BLaER1 (cell line): Measurements from ENCODE around the gene NOM1.

Experiments
- H3K27ac ChIP-seq: shearing (Covaris generic); formaldehyde crosslinking; 2 replicates; pipeline ENCODE4 v1.8.1; 2022
- H3K27me3 ChIP-seq: shearing (Covaris generic); formaldehyde crosslinking; 2 replicates; pipeline ENCODE4 v1.8.1; 2022
- H3K36me3 ChIP-seq: shearing (Covaris generic); formaldehyde crosslinking; 2 replicates; pipeline ENCODE4 v1.8.1; 2022
- H3K4me1 ChIP-seq: shearing (Covaris generic); formaldehyde crosslinking; 2 replicates; pipeline ENCODE4 v1.8.1; 2022
- H3K4me2 ChIP-seq: shearing (Covaris generic); formaldehyde crosslinking; 2 replicates; pipeline ENCODE4 v1.8.1; 2022
- H3K4me3 ChIP-seq: shearing (Covaris generic); formaldehyde crosslinking; 2 replicates; pipeline ENCODE4 v1.8.1; 2022
- H3K9ac ChIP-seq: shearing (Covaris generic); formaldehyde crosslinking; 2 replicates; pipeline ENCODE4 v1.8.1; 2022
- H3K9me3 ChIP-seq: shearing (Covaris generic); formaldehyde crosslinking; 2 replicates; pipeline ENCODE4 v1.8.1; 2022
- H4K20me1 ChIP-seq: shearing (Covaris generic); formaldehyde crosslinking; 2 replicates; pipeline ENCODE4 v1.8.1; 2022
- Cebpa-rat ChIP-seq: shearing (Covaris generic); IDR thresholded peaks from 2 replicates; pipeline ENCODE4 v1.8.1; 2022

NOM1 gene

DNA sequence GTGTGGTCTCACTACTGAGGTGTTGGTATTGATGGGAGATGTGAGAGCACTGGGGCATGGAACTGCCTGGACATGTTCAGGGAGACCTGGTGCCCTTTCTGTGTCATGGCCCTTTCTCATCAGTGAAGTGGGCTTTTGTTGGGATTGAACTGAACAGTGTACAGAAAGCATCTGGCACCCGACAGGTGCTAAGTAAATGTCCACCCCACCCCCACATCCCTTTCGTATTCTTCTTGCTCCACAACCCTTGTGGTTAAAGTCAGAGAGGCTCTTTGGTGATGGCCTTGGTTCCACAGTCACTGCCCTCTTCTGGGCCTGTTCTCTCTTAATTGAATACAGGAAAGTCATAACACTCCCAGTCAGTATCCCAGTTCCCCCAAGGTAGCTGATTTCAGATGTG is 5.4 kb downstream of the NOM1 start:
- Histone ChIP-seq H3K9me3 (no peaks in the 10 kb centered on the region), H3K36me3 (peaks cover 80% of the 10 kb centered on the region), H3K4me3 (no peak overlapping the region), H3K9ac (no peak overlapping the region), H3K27ac (no peak overlapping the region), H3K27me3 (no peaks in the 10 kb centered on the region), H3K4me2 (no peak overlapping the region), H3K4me1 (peaks cover 22% of the 10 kb centered on the region), H4K20me1 (peaks cover 83% of the 10 kb centered on the region)
- no peak for TF ChIP-seq Cebpa-rat

- H3K4me3 ChIP-seq, result no peak overlapping the region
- H3K4me1 ChIP-seq, result peaks cover 8% of the 10 kb centered on the region
- no peak overlapping the region for H3K4me2 ChIP-seq
- no peaks in the 10 kb centered on the region for H3K9me3 ChIP-seq
- H3K27ac ChIP-seq, result no peak overlapping the region
- H3K9ac ChIP-seq, result no peak overlapping the region
- TF ChIP-seq Cebpa-rat, result no peak
- peaks cover 83% of the 10 kb centered on the region for H4K20me1 ChIP-seq
- H3K27me3 ChIP-seq, result no peaks in the 10 kb centered on the region
- H3K36me3 ChIP-seq, result peaks cover 98% of the 10 kb centered on the region
These were observed 7.2 kb downstream of the NOM1 start for GRCh38 chr7:156956727-156957126.

DNA sequence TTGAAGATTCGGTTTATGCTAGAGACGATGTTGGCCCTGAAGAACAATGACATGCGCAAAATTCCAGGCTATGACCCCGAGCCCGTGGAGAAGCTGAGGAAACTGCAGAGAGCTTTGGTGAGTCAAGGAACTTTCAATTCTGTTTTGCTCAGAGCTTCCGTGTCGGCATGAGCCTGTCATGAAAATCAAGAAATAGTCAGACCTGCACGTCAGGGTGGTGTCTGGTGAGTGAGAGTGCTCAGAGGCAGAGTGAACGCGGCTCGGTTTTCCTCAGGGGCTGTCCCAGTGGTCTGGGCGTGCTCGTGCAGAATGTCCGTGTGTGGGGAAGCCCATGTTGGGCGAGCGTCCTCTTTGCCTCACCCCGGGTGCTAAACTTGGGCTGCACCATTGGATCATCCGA is 12.6 kb downstream of the NOM1 start:
- H3K27ac ChIP-seq, result no peak overlapping the region
- no peak for TF ChIP-seq Cebpa-rat
- no peaks in the 10 kb centered on the region for H3K9me3 ChIP-seq
- H3K4me3 ChIP-seq, result no peak overlapping the region
- H3K4me2 ChIP-seq, result no peak overlapping the region
- H3K36me3 ChIP-seq, result peaks cover 100% of the 10 kb centered on the region
- H3K4me1 ChIP-seq, result no peaks in the 10 kb centered on the region
- H3K9ac ChIP-seq, result no peak overlapping the region
- H4K20me1 ChIP-seq, result peaks cover 60% of the 10 kb centered on the region
- no peaks in the 10 kb centered on the region for H3K27me3 ChIP-seq

- no peak overlapping the region for H3K9ac ChIP-seq
- no peak for TF ChIP-seq Cebpa-rat
- H3K27ac ChIP-seq, result no peak overlapping the region
- H3K4me1 ChIP-seq, result no peaks in the 10 kb centered on the region
- peaks cover 60% of the 10 kb centered on the region for H4K20me1 ChIP-seq
- peaks cover 100% of the 10 kb centered on the region for H3K36me3 ChIP-seq
- no peaks in the 10 kb centered on the region for H3K27me3 ChIP-seq
- no peak overlapping the region for H3K4me2 ChIP-seq
- H3K4me3 ChIP-seq, result no peak overlapping the region
- no peaks in the 10 kb centered on the region for H3K9me3 ChIP-seq
These were observed 13.4 kb downstream of the NOM1 start for GRCh38 chr7:156962897-156963296.

DNA sequence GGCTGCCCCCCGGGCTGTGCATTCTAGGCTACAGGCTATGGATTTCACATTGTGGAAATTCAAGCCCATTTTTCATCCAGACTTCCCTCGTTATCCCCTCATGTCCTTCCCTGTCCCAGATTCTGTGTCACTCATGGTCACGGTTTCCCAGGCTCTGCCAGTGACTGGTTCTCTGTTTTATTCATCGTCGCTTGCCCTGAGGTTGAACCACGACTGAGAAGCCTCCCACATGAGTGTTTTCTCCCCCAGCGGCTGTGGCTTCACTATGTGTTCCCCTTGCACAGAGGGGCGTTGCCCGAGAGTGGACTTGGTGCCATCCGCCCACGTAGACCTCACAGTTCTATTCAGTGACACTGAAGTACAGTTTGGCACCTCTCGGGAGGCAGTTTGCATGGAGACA is 14.0 kb downstream of the NOM1 start:
- Histone ChIP-seq H3K4me3 (no peak overlapping the region), H3K4me1 (no peaks in the 10 kb centered on the region), H3K27me3 (no peaks in the 10 kb centered on the region), H3K9ac (no peak overlapping the region), H3K27ac (no peak overlapping the region), H3K4me2 (no peak overlapping the region), H3K9me3 (no peaks in the 10 kb centered on the region), H4K20me1 (peaks cover 58% of the 10 kb centered on the region), H3K36me3 (peaks cover 100% of the 10 kb centered on the region)
- TF ChIP-seq Cebpa-rat, result no peak

- H3K4me2 ChIP-seq, result no peak overlapping the region
- no peaks in the 10 kb centered on the region for H3K4me1 ChIP-seq
- no peak overlapping the region for H3K4me3 ChIP-seq
- peaks cover 66% of the 10 kb centered on the region for H4K20me1 ChIP-seq
- H3K9me3 ChIP-seq, result no peaks in the 10 kb centered on the region
- no peaks in the 10 kb centered on the region for H3K27me3 ChIP-seq
- H3K36me3 ChIP-seq, result peaks cover 99% of the 10 kb centered on the region
- no peak overlapping the region for H3K27ac ChIP-seq
- TF ChIP-seq Cebpa-rat, result no peak
- no peak overlapping the region for H3K9ac ChIP-seq
These were observed 15.5 kb downstream of the NOM1 start for GRCh38 chr7:156964971-156965370.

DNA sequence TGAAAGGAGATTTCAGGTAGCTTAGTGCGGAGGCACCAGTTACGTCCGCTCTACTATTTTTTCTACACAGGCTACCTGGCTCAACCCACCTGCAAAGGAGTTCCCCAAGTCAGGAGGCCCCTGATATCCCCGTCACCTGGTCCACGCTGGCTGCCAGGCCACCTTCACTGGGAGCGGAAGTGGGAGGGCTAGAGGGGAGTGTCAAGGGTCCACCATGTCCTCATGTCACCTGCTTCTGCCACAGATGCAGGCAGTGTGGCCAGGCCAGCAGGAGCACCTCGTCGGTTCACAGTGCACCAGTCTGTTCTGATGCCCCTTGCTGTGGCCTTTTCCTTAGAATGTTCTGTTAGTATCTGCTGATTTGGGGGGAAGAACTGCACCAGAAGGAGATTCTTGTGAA is 16.9 kb downstream of the NOM1 start:
- H3K27ac ChIP-seq, result no peak overlapping the region
- H3K9me3 ChIP-seq, result no peaks in the 10 kb centered on the region
- no peaks in the 10 kb centered on the region for H3K4me1 ChIP-seq
- H3K36me3 ChIP-seq, result peaks cover 98% of the 10 kb centered on the region
- H4K20me1 ChIP-seq, result peaks cover 53% of the 10 kb centered on the region
- no peak for TF ChIP-seq Cebpa-rat
- no peak overlapping the region for H3K4me3 ChIP-seq
- no peak overlapping the region for H3K9ac ChIP-seq
- H3K4me2 ChIP-seq, result no peak overlapping the region
- H3K27me3 ChIP-seq, result no peaks in the 10 kb centered on the region

DNA sequence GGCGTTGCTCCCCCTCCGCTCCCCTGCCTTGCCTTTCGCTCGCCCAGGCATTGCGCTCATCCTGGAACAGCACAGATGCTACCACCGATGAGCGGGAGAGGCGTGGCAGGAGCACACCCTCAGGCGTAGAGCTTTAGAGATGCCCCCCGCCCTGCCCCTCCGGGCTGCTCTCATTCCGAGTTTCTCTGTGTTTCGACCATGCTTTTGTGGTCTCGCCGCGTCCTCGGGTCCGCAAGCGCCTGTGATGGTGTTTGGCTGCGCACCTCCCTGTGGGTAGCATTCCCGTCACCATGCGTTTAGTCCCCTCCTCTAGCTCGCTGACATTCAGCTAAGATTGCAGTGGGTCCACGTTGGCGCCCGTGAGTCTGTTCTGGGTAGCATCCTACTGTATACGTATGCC is 18.7 kb downstream of the NOM1 start:
- Histone ChIP-seq H3K4me1 (no peaks in the 10 kb centered on the region), H3K27me3 (no peaks in the 10 kb centered on the region), H3K9me3 (no peaks in the 10 kb centered on the region), H3K4me2 (no peak overlapping the region), H3K27ac (no peak overlapping the region), H4K20me1 (peaks cover 35% of the 10 kb centered on the region), H3K9ac (no peak overlapping the region), H3K36me3 (peaks cover 88% of the 10 kb centered on the region), H3K4me3 (no peak overlapping the region)
- no peak for TF ChIP-seq Cebpa-rat

GRCh38 chr7:156969972-156970420 is 20.5 kb downstream of the NOM1 start:
- H3K4me1 ChIP-seq, result no peaks in the 10 kb centered on the region
- H3K27ac ChIP-seq, result no peak overlapping the region
- H3K9ac ChIP-seq, result no peak overlapping the region
- no peaks in the 10 kb centered on the region for H3K27me3 ChIP-seq
- peaks cover 70% of the 10 kb centered on the region for H3K36me3 ChIP-seq
- peaks cover 23% of the 10 kb centered on the region for H4K20me1 ChIP-seq
- no peak for TF ChIP-seq Cebpa-rat
- no peak overlapping the region for H3K4me3 ChIP-seq
- H3K9me3 ChIP-seq, result no peaks in the 10 kb centered on the region
- H3K4me2 ChIP-seq, result no peak overlapping the region

DNA sequence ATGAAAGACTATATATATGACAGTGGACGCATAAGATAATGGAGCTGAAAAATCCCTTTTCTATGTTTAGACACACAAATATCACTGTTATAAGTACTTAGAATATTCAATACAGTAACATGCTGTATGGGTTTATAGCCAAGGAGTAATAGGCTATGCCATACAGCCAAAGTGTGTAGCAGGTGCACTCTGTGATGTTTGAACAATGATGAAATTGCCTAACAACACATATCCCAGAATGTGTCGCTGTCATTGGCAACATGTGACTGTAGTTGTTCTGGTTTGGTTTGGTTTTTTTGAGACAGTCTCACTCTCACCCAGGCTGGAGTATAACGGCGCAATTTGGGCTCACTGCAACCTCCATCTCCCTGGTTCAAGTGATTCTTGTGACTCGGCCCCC is 26.1 kb downstream of the NOM1 start:
- no peaks in the 10 kb centered on the region for H3K27me3 ChIP-seq
- no peak overlapping the region for H3K4me3 ChIP-seq
- no peaks in the 10 kb centered on the region for H3K4me1 ChIP-seq
- H3K4me2 ChIP-seq, result no peak overlapping the region
- H3K9ac ChIP-seq, result no peak overlapping the region
- H3K27ac ChIP-seq, result no peak overlapping the region
- peaks cover 15% of the 10 kb centered on the region for H3K36me3 ChIP-seq
- H3K9me3 ChIP-seq, result peaks cover 23% of the 10 kb centered on the region
- no peak for TF ChIP-seq Cebpa-rat
- H4K20me1 ChIP-seq, result no peaks in the 10 kb centered on the region

GRCh38 chr7:156979007-156979606 is 29.6 kb downstream of the NOM1 start:
- no peak for TF ChIP-seq Cebpa-rat
- no peaks in the 10 kb centered on the region for H3K27me3 ChIP-seq
- no peak overlapping the region for H3K27ac ChIP-seq
- no peak overlapping the region for H3K4me3 ChIP-seq
- H4K20me1 ChIP-seq, result no peaks in the 10 kb centered on the region
- no peak overlapping the region for H3K9ac ChIP-seq
- H3K9me3 ChIP-seq, result peaks cover 32% of the 10 kb centered on the region
- H3K4me1 ChIP-seq, result no peaks in the 10 kb centered on the region
- H3K4me2 ChIP-seq, result no peak overlapping the region
- H3K36me3 ChIP-seq, result no peaks in the 10 kb centered on the region
